NCI-H2107 (cell line): Measurements from ENCODE around the gene LMNA.
"Not testable (repeated sequence)": the region's sequence is repeated elsewhere in the genome, so short reads cannot be mapped to it uniquely, and the experiment has no call there.

ENCODE experiments used
- DNase-seq: peaks from one replicate; lab custom pipeline; 2025; lab: John Stamatoyannopoulos, UW

Gene LMNA

GRCh38 chr1:156122086-156122485 lies 7.6 kb downstream of the LMNA start:
- DNase-seq = no peak

- DNase-seq = no peak
Observed at GRCh38 chr1:156122519-156123355, 8.2 kb downstream of the LMNA start.

GRCh38 chr1:156123356-156124196 lies 9.1 kb downstream of the LMNA start:
- DNase-seq = peak; percentile 91

- DNase-seq = no peak
Observed at GRCh38 chr1:156124557-156125483, 10.3 kb downstream of the LMNA start.

- not testable (repeated sequence) for DNase-seq
Observed at GRCh38 chr1:156125544-156125943, 11.0 kb downstream of the LMNA start.

GRCh38 chr1:156126043-156126629 lies 11.6 kb downstream of the LMNA start:
- DNase-seq = no peak

- DNase-seq = no peak
Observed at GRCh38 chr1:156126630-156127534, 12.4 kb downstream of the LMNA start.

GRCh38 chr1:156128308-156128653 lies 13.8 kb downstream of the LMNA start:
- no peak for DNase-seq

GRCh38 chr1:156128654-156129597 lies 14.4 kb downstream of the LMNA start:
- DNase-seq = no peak

GRCh38 chr1:156129687-156130577 lies 15.4 kb downstream of the LMNA start:
- DNase-seq = peak; percentile 67

GRCh38 chr1:156130578-156130942 lies 16.0 kb downstream of the LMNA start:
- DNase-seq = no peak

- DNase-seq = no peak
Observed at GRCh38 chr1:156134716-156135435, 20.4 kb downstream of the LMNA start.

- DNase-seq = no peak
Observed at GRCh38 chr1:156135930-156136871, 21.7 kb downstream of the LMNA start.

- no peak for DNase-seq
Observed at GRCh38 chr1:156136970-156137483, 22.5 kb downstream of the LMNA start.

GRCh38 chr1:156138458-156138867 lies 24.0 kb downstream of the LMNA start:
- DNase-seq = no peak
